Activated CD4-positive, alpha-beta T cell treated with anti-CD3 and anti-CD28 coated beads for 36 hours (primary cell): ENCODE measurements around the gene KMT5C. TPM values are rescaled to one million over a fixed set of nuclear protein-coding genes. Genes with fewer than 3 reads are reported as not detected.
"Not testable (repeated sequence)": the region's sequence is repeated elsewhere in the genome, so short reads cannot be mapped to it uniquely, and the experiment has no call there.

ENCODE experiments used
- ATAC-seq: fragments of 200-7000 bp; cut with Tn5 transposase; one replicate; pipeline ENCODE4 v1.10.0; 2021; ENCODE audit warnings: mild to moderate bottlenecking, moderate library complexity
- CTCF ChIA-PET: fragments of 350-600 bp; sonication (Branson Sonifier 250); formaldehyde crosslinking; loops from one replicate; lab custom pipeline; 2021; ENCODE audit warnings: antibody characterized with exemption; lab: Charles Lee
- POLR2A ChIA-PET: fragments of 350-600 bp; sonication (Branson Sonifier 250); formaldehyde crosslinking; loops from one replicate; lab custom pipeline; 2021; ENCODE audit warnings: antibody characterized with exemption, inconsistent platforms; lab: Charles Lee
- DNase-seq: peaks from one replicate; pipeline ENCODE4 v3.0.0-alpha.2; 2020
- H3K27ac Mint-ChIP-seq: one replicate; pipeline ENCODE4 v1.8.0; 2021; ENCODE audit warnings: mixed read lengths
- H3K27me3 Mint-ChIP-seq: one replicate; pipeline ENCODE4 v1.8.0; 2021; ENCODE audit warnings: mixed read lengths
- H3K36me3 Mint-ChIP-seq: one replicate; pipeline ENCODE4 v1.8.0; 2021; ENCODE audit warnings: low read depth, mixed read lengths
- H3K4me1 Mint-ChIP-seq: one replicate; pipeline ENCODE4 v1.8.0; 2021; ENCODE audit warnings: mixed read lengths
- H3K4me3 Mint-ChIP-seq: one replicate; pipeline ENCODE4 v1.8.0; 2021; ENCODE audit warnings: mild to moderate bottlenecking, moderate library complexity, mixed read lengths
- H3K9me3 Mint-ChIP-seq: one replicate; pipeline ENCODE4 v1.8.0; 2021; ENCODE audit warnings: low read depth, mixed read lengths
- intact Hi-C, 2 experiments: fragments of 100-400 bp; cut with DNase I in 1 of 2; cut with micrococcal nuclease in 1 of 2; formaldehyde crosslinking; loops; one replicate each; pipeline versions ENCODE4 v1.14.2 to v1.15.1; 2022 to 2024; cut with DNase I, micrococcal nuclease
- total RNA-seq, 2 experiments: library from RNA; stranded (reverse); gene quantifications; one replicate each; pipeline ENCODE4 v1.2.3, GENCODE V29; 2021

The KMT5C gene
- total RNA-seq, 2 experiments from 2014 or later: 27.5 to 32.3 TPM

- ChIA-PET POLR2A (no interaction called here), CTCF (no interaction called here)
- no peak overlapping the region for H3K4me3 Mint-ChIP-seq
- H3K4me1 Mint-ChIP-seq: no peaks in the 10 kb centered on the region
- DNase-seq (no peak), ATAC-seq (no peak)
- no peaks in the 10 kb centered on the region for H3K36me3 Mint-ChIP-seq
- intact Hi-C loops: no loop called here
- H3K27me3 Mint-ChIP-seq: no peaks in the 10 kb centered on the region
- no peak overlapping the region for H3K27ac Mint-ChIP-seq
- H3K9me3 Mint-ChIP-seq: no peaks in the 10 kb centered on the region
Measured at GRCh38 chr19:55316646-55317045, 23.0 kb upstream of the KMT5C start.

- POLR2A ChIA-PET: no interaction called here
- H3K27me3 Mint-ChIP-seq: peaks cover 5% of the 10 kb centered on the region
- no peaks in the 10 kb centered on the region for H3K9me3 Mint-ChIP-seq
- CTCF ChIA-PET: interaction anchor here (1.4 kb wide), 1 partner anchor 28 kb away, joined by 5 read pairs; no protein-coding TSS in a partner anchor
- H3K27ac Mint-ChIP-seq: no peak overlapping the region
- no peaks in the 10 kb centered on the region for H3K4me1 Mint-ChIP-seq
- peak; percentile 49 for ATAC-seq
- H3K36me3 Mint-ChIP-seq: no peaks in the 10 kb centered on the region
- no peak for DNase-seq
- intact Hi-C loops: no loop called here
- no peak overlapping the region for H3K4me3 Mint-ChIP-seq
Measured at GRCh38 chr19:55319785-55320184, 19.9 kb upstream of the KMT5C start.

GRCh38 chr19:55320844-55321419, 18.7 kb upstream of the KMT5C start:
- H3K9me3 Mint-ChIP-seq: no peaks in the 10 kb centered on the region
- ChIA-PET POLR2A (no interaction called here), CTCF (no interaction called here)
- no peaks in the 10 kb centered on the region for H3K36me3 Mint-ChIP-seq
- ATAC-seq (no peak), DNase-seq (no peak)
- intact Hi-C loops: no loop called here
- H3K27me3 Mint-ChIP-seq: peaks cover 5% of the 10 kb centered on the region
- no peak overlapping the region for H3K27ac Mint-ChIP-seq
- no peaks in the 10 kb centered on the region for H3K4me1 Mint-ChIP-seq
- H3K4me3 Mint-ChIP-seq: no peak overlapping the region

GRCh38 chr19:55321466-55322137, 18.1 kb upstream of the KMT5C start:
- no peak overlapping the region for H3K4me3 Mint-ChIP-seq
- no peaks in the 10 kb centered on the region for H3K9me3 Mint-ChIP-seq
- ATAC-seq (no peak), DNase-seq (no peak)
- ChIA-PET CTCF (interaction anchor here (0.5 to 1.0 kb wide), 3 partner anchors 51 to 116 kb away, joined by 3 read pairs; no protein-coding TSS in a partner anchor), POLR2A (no interaction called here)
- H3K27me3 Mint-ChIP-seq: peaks cover 5% of the 10 kb centered on the region
- intact Hi-C loops: no loop called here
- no peaks in the 10 kb centered on the region for H3K36me3 Mint-ChIP-seq
- no peaks in the 10 kb centered on the region for H3K4me1 Mint-ChIP-seq
- no peak overlapping the region for H3K27ac Mint-ChIP-seq

- Mint-ChIP-seq H3K27me3 (peaks cover 5% of the 10 kb centered on the region), H3K9me3 (no peaks in the 10 kb centered on the region), H3K4me3 (no peak overlapping the region), H3K36me3 (no peaks in the 10 kb centered on the region), H3K4me1 (no peaks in the 10 kb centered on the region), H3K27ac (no peak overlapping the region)
- ChIA-PET POLR2A (no interaction called here), CTCF (interaction anchor here (0.5 to 1.0 kb wide), 5 partner anchors 51 to 1048 kb away, joined by 3 to 4 read pairs (median 3); no protein-coding TSS in a partner anchor)
- DNase-seq (no peak), ATAC-seq (no peak)
- intact Hi-C loops: no loop called here
Measured at GRCh38 chr19:55322204-55322885, 17.3 kb upstream of the KMT5C start.

- CTCF ChIA-PET: no interaction called here
- no peaks in the 10 kb centered on the region for H3K36me3 Mint-ChIP-seq
- no peak for ATAC-seq
- POLR2A ChIA-PET: no interaction called here
- DNase-seq: no peak
- H3K9me3 Mint-ChIP-seq: no peaks in the 10 kb centered on the region
- H3K27me3 Mint-ChIP-seq: peaks cover 5% of the 10 kb centered on the region
- H3K4me3 Mint-ChIP-seq: no peak overlapping the region
- intact Hi-C loops: no loop called here
- H3K4me1 Mint-ChIP-seq: no peaks in the 10 kb centered on the region
- H3K27ac Mint-ChIP-seq: no peak overlapping the region
Measured at GRCh38 chr19:55324662-55325061, 15.0 kb upstream of the KMT5C start.

GRCh38 chr19:55325172-55325571, 14.5 kb upstream of the KMT5C start, which contains the start of gene TMEM150B:
Gene TMEM150B, minus strand, starts transcription at chr19:55325341. Its CDS starts 4,305 bp downstream, at chr19:55321036.
- intact Hi-C loops: no loop called here
- H3K4me3 Mint-ChIP-seq: no peak within 1 kb of the TSS
- H3K36me3 Mint-ChIP-seq: no peaks in the 10 kb centered on the region
- ATAC-seq (no peak), DNase-seq (no peak)
- H3K9me3 Mint-ChIP-seq: no peaks in the 10 kb centered on the region
- CTCF ChIA-PET: no interaction called here
- no peaks in the 10 kb centered on the region for H3K4me1 Mint-ChIP-seq
- no peak within 1 kb of the TSS for H3K27ac Mint-ChIP-seq
- peaks cover 5% of the 10 kb centered on the region for H3K27me3 Mint-ChIP-seq
- POLR2A ChIA-PET: no interaction called here

- ATAC-seq, H3K27me3 Mint-ChIP-seq, POLR2A ChIA-PET, intact Hi-C loops, H3K36me3 Mint-ChIP-seq, H3K4me1 Mint-ChIP-seq, H3K4me3 Mint-ChIP-seq, H3K9me3 Mint-ChIP-seq, H3K27ac Mint-ChIP-seq, DNase-seq, CTCF ChIA-PET: not testable (repeated sequence)
Measured at GRCh38 chr19:55328774-55329318, 10.8 kb upstream of the KMT5C start.

GRCh38 chr19:55329791-55330190, 9.9 kb upstream of the KMT5C start:
- H3K4me1 Mint-ChIP-seq, ATAC-seq, POLR2A ChIA-PET, H3K27ac Mint-ChIP-seq, DNase-seq, H3K9me3 Mint-ChIP-seq, CTCF ChIA-PET, H3K27me3 Mint-ChIP-seq, intact Hi-C loops, H3K4me3 Mint-ChIP-seq, H3K36me3 Mint-ChIP-seq: not testable (repeated sequence)

- H3K4me3 Mint-ChIP-seq: no peak overlapping the region
- intact Hi-C loops: no loop called here
- no peak for DNase-seq
- peaks cover 6% of the 10 kb centered on the region for H3K4me1 Mint-ChIP-seq
- H3K36me3 Mint-ChIP-seq: no peaks in the 10 kb centered on the region
- no peaks in the 10 kb centered on the region for H3K9me3 Mint-ChIP-seq
- no peak for ATAC-seq
- peaks cover 2% of the 10 kb centered on the region for H3K27me3 Mint-ChIP-seq
- CTCF ChIA-PET: interaction anchor here (0.6 kb wide), 1 partner anchor 1143 kb away, joined by 3 read pairs; the partner anchor contains the start of gene TSEN34
- POLR2A ChIA-PET: no interaction called here
- no peak overlapping the region for H3K27ac Mint-ChIP-seq
Measured at GRCh38 chr19:55333870-55334269, 5.8 kb upstream of the KMT5C start.

GRCh38 chr19:55336101-55336500, 3.6 kb upstream of the KMT5C start:
- peaks cover 2% of the 10 kb centered on the region for H3K27me3 Mint-ChIP-seq
- H3K9me3 Mint-ChIP-seq: no peaks in the 10 kb centered on the region
- H3K36me3 Mint-ChIP-seq: no peaks in the 10 kb centered on the region
- peaks cover 14% of the 10 kb centered on the region for H3K4me1 Mint-ChIP-seq
- ChIA-PET CTCF (no interaction called here), POLR2A (no interaction called here)
- DNase-seq (no peak), ATAC-seq (no peak)
- H3K4me3 Mint-ChIP-seq: no peak overlapping the region
- intact Hi-C loops: loop anchor here (5.0 kb wide), 3 partner anchors 34 to 306 kb away; partner anchors contain the start of genes C19orf85 (in 1 of the 2), ISOC2 (in 1 of the 2), ZNF580 (in 1 of the 2) and ZNF581 (in 1 of the 2)
- no peak overlapping the region for H3K27ac Mint-ChIP-seq
